Measurements from ENCODE around the gene PRMT1.
"Not testable (repeated sequence)": the region's sequence is repeated elsewhere in the genome, so short reads cannot be mapped to it uniquely, and the experiment has no call there.

The PRMT1 gene

DNA sequence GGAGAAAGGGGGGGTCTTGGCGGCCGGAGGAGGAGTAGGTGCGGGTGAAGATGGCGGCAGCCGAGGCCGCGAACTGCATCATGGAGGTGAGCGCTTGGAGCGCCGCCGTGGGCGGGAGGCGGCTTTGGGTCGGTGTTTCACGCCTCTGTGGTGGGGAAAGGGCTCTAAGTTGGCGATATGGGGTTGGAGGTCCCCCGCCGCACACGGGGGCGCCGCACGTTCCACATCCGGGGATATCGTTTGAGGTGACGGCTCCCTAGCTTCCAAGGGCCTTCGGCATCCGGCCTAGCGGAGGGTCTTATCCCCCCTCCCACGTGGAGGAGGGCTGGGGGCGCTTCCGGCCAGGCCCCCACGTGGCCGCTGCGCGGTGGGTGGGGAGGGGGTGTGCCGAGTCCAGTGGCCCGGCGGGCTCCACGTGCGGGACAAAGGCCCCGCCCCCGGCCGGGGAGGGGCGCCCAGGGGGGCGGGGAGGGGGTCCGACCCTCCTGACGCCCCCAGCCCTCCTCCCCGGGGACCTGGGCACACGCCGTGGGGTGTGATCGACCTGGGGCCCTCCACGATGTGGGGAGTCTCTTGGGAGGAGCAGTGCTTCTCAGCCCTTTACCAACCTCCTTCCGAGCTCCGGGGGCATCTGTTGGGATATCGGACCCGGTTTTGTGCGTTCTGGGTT, at the start of gene PRMT1:
PRMT1 (plus strand) TSS at position 41 of the 670 bp plus-strand sequence; CDS start at position 51, 10 bp downstream.
- FAIRE-seq (no peak), DNase-seq (ENCODE audit: insufficient read length, low spot score) (no peak)

DNA sequence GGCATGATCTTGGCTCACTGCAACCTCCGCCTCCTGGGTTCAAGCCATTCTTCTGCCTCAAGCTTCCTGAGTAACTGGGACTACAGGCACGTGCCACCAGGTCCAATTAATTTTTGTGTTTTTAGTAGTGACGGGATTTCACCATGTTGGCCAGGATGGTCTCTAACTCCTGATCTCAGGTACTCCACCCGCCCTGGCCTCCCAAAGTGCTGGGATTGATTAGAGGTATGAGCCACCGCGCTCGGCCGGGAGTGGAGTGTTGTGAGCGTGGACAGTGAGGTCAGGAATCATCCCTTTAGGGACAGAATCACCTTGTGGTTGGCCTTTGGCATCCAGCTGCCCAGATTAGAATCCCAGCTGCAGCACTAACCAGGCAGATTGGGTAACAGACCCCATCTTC, 47.4 kb upstream of the PRMT1 start:
- no peak for DNase-seq (ENCODE audit: insufficient read length, low spot score)
- no peak for FAIRE-seq

- DNase-seq (ENCODE audit: insufficient read length, low spot score), result no peak
These were observed 46.0 kb upstream of the PRMT1 start for GRCh38 chr19:49631014-49631588.

GRCh38 chr19:49631610-49632192, 45.4 kb upstream of the PRMT1 start:
- FAIRE-seq (no peak), DNase-seq (ENCODE audit: insufficient read length, low spot score) (no peak)

More at GRCh38 chr19:49631014-49631588, 46.0 kb upstream of the PRMT1 start:
- no peak for FAIRE-seq

DNA sequence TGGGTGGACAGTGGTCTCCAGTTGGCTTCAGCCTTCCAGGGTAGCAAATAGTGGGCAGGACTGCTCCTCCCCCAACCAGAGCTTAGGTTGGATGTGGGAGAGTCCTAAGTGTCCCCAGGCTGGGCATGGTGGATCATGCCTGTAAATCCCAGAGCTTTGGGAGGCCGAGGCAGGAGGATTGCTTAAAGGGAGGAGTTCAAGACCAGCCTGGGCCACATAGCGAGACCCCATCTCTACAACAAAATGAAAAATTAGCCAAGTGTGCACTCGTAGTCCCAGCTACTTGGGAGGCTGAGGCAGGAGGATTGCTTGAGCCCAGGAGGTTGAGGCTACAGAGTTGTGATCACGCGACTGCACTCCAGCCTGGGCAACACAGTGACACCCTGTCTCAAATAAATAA, 44.5 kb upstream of the PRMT1 start:
- no peak for DNase-seq (ENCODE audit: insufficient read length, low spot score)
- FAIRE-seq, result no peak

- DNase-seq (ENCODE audit: insufficient read length, low spot score); FAIRE-seq: not testable (repeated sequence)
These were observed 43.8 kb upstream of the PRMT1 start for GRCh38 chr19:49633273-49633672.

- FAIRE-seq, result no peak
- no peak for DNase-seq (ENCODE audit: insufficient read length, low spot score)
These were observed 41.4 kb upstream of the PRMT1 start for GRCh38 chr19:49635530-49636232.

- FAIRE-seq (no peak), DNase-seq (ENCODE audit: insufficient read length, low spot score) (no peak)
These were observed 40.7 kb upstream of the PRMT1 start for GRCh38 chr19:49636233-49636932.

- DNase-seq (ENCODE audit: insufficient read length, low spot score) (no peak), FAIRE-seq (no peak)
These were observed 39.0 kb upstream of the PRMT1 start for GRCh38 chr19:49637821-49638738.

DNA sequence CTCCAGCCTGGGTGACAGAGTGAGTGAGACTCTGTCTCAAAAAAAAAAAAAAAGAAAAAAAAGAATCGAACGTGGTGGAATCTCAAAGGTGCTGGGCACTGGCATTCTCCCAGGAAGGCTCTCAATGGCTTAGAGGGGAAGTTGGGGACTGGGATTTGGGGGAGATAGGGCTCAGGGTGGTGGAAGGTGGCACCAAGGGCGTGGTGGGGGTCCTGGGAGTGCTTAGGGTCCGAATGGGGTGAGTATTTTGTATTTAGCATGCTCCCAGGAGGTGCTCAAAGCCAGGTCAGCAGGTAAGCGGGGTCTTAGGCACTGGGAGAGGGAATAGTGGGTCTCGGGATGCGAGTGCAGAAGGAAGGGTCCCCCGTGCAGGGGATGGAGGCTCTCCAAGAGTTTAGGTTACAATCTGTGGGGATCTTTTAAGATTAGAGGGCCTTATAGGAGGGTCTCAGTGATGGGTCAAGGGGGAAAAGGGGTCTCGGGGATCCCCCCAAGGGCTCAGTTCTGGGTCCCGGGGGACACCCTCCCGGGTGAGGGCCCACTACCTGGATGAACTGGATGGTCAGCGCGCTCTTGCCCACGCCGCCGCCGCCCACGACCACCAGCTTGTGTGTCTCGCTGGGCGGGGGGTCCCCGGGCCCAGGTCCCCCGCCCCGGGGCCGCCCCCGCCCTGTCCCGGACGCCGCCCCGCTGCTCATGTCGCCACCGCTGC, 37.5 kb upstream of the PRMT1 start:
- DNase-seq (ENCODE audit: insufficient read length, low spot score), result no peak

DNA sequence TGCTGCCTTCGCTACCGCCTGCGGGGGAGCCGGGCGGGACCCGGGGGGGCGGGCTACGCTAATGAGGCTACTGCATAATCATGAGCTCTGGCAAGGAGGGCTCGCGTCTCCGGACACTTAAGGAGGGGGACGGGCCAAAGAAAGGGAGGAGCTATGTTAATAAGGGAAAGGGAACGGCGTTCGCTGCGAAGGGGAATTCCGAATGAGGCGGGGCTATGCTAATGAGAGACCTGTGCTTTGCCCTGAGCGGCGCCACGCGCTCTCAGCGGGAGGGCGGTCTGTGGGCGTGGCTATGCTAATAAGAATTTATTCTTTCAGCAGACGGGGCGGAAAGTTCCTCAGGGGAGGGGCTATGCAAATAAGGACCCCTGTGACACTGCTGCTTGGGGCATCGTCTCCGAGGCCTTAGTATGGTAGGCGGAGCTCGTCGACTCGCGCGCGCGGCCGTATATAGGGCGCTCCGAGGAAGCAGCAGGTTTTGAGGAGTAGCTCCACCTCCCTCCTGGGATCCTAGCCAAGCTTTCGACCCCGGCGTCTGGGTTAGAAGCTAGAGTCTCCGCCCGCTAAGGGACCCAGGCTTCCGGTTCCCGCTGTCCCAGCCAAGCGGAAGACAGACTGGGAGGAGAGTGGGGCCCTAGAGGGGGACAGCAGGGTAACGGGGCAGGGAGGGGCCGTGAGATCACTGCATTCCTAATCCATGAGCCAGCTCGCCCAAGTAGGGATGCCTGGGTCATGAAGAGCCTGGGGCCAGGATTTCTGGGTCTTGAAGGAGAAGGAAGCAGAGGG, 36.8 kb upstream of the PRMT1 start, which contains the start of gene RRAS:
RRAS (minus strand) TSS at position 31 of the 786 bp plus-strand sequence. CDS start 45 bp downstream, outside the sequence.
- DNase-seq (ENCODE audit: insufficient read length, low spot score), result peak; percentile 91
- FAIRE-seq, result peak; percentile 99

More for the DNA sequence above, 37.5 kb upstream of the PRMT1 start:
- no peak for FAIRE-seq

- FAIRE-seq (peak; percentile 97), DNase-seq (ENCODE audit: insufficient read length, low spot score) (peak; percentile 94)
These were observed 35.2 kb upstream of the PRMT1 start, which contains the start of gene SCAF1 for GRCh38 chr19:49641688-49642491. SCAF1 (plus strand) TSS chr19:49642209; CDS start chr19:49645027, 2,818 bp downstream.

DNA sequence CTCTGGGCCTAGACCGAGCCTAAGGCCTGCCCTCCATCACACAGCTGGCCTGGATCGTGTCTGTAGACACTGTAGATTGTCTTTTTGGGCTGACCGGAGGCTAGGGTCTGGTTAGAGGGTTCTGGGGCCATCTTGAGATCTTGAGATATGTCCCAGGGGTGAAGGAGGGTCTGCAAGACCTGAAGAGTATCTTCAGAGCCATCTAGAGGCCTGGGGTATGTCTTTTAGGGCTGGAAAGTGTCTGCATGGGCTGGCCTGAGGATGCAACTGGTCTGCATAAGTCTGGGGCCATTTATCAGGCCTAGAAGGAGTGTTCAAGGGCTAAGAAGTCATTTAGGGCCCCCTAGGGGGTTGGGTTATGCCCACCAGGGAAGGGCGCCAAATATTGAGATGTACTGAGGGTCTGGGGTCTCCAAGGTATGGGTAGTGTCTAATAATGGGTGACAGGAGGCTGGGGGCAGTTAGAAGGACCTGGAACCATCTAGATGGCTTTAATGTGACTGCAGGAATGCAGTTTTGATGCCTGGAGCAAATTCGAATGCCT, 34.5 kb upstream of the PRMT1 start:
- FAIRE-seq, result peak; percentile 40

GRCh38 chr19:49643466-49643865, 33.6 kb upstream of the PRMT1 start:
- DNase-seq (ENCODE audit: insufficient read length, low spot score) (no peak), FAIRE-seq (peak; percentile 75)

More for the DNA sequence above, 34.5 kb upstream of the PRMT1 start:
- DNase-seq (ENCODE audit: insufficient read length, low spot score), result no peak

- FAIRE-seq (no peak), DNase-seq (ENCODE audit: insufficient read length, low spot score) (no peak)
These were observed 31.5 kb upstream of the PRMT1 start for GRCh38 chr19:49645592-49645991.

GRCh38 chr19:49645995-49646394, 31.1 kb upstream of the PRMT1 start:
- FAIRE-seq, result no peak
- no peak for DNase-seq (ENCODE audit: insufficient read length, low spot score)

GRCh38 chr19:49646586-49646985, 30.5 kb upstream of the PRMT1 start:
- no peak for FAIRE-seq

More at GRCh38 chr19:49646586-49646985, 30.5 kb upstream of the PRMT1 start:
- no peak for DNase-seq (ENCODE audit: insufficient read length, low spot score)

Measured in GM19239 (cell line).